GM21825 (cell line): ENCODE results near the gene SCNN1A.

Source experiments
- ATAC-seq: cut with Tn5 transposase; IDR thresholded peaks from one replicate; pipeline ENCODE4 v1.9.1; 2021; ENCODE audit warnings: mild to moderate bottlenecking, moderate library complexity; ENCODE audit not compliant: unreplicated experiment

Gene SCNN1A

GRCh38 chr12:6375269-6376078 lies at the start of gene SCNN1A:
Gene SCNN1A, minus strand, starts transcription at chr12:6375563. Its CDS starts 780 bp downstream, at chr12:6374783.
- ATAC-seq, result no peak

DNA sequence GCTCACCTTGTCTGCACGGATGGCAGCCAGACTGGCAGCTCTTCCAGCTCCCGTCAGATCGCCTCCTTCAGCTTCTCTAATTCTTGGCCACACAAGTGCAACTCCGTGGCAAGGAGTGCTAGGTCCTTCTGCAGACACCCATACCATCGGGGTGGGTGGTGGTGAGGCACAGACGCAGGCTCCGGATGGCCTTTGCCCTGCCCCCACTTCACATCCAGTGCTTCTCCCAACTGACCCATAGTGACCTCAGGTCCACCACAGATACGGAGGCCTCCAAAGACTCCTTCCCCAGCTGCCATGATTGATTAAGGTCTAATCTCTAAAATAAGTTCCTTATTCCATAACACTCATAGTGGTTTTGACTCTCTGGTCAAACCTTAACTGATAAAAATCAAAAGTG lies 49.5 kb upstream of the SCNN1A start:
- no peak for ATAC-seq

GRCh38 chr12:6424008-6424347 lies 48.6 kb upstream of the SCNN1A start:
- ATAC-seq, result no peak

- peak; percentile 33 for ATAC-seq
Measured at GRCh38 chr12:6423267-6424007, 48.1 kb upstream of the SCNN1A start.

DNA sequence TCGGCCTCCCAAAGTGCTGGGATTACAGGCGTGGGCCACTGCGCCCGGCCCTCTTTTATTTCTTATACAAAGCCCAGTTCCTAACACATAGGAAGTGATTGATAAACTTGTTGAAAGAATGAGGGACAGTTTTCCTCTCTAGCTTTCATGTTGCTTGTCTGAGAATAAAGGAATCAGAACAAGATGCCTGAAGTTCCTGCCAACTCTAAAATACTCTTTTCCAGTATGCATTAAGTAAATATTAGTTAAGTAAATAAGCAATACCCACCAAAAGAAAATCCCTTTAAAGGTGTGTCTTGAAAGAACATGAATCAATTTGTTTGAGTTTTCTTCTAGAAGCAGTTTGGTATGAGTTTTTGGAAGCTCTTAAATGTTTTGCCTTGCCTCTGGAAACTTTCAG lies 45.0 kb upstream of the SCNN1A start:
- ATAC-seq, result no peak

- no peak for ATAC-seq
Measured at GRCh38 chr12:6418796-6419195, 43.4 kb upstream of the SCNN1A start.

DNA sequence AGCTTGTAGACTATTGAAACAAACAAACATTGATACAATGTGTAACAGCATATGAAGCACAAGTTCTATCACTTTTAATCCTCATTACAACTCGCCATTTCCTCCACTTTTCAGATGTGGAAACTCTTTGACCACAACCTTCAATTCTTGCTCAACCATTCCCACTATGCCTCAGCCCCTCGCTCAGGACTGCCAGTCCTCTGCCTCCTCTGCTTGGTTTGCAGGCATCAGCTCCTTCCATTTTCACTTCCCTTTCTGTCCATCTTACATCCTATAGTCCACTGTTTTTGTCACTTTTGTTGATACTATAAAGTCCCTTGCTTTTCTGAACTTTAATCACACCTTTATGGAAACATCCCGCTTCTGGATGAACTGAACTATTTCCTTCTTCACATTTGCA lies 41.2 kb upstream of the SCNN1A start:
- no peak for ATAC-seq

DNA sequence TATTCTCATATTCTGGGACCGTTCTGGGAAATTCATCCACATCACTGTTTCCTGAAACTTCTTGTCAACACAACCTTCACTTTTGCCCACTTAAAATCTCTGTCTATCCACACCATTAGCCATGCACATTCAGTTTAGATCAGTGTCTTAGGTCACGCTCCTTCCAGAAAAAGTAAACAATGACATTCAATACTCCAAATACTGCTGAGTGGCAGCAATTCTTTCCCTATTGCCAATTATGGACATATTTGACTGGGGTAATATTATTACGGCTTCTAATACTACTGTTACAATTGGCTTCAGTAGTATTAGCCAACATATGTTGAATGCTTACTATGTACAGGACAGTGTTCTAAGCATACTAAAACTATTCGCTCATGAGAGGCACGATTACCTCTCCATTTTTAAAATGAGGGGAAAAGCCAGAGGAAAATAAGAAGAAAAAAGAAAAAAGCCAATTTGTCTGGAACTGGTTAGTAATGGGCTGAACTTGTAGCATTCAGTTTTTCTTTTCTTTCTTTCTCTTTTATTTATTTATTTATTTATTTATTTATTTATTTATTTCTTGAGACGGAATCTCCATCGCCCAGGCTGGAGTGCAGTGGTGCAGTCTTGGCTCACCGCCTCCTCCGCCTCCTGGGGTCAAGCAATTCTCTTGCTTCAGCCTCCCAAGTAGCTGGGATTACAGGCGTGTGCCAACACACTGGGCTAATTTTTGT lies 32.0 kb upstream of the SCNN1A start:
- ATAC-seq, result no peak

DNA sequence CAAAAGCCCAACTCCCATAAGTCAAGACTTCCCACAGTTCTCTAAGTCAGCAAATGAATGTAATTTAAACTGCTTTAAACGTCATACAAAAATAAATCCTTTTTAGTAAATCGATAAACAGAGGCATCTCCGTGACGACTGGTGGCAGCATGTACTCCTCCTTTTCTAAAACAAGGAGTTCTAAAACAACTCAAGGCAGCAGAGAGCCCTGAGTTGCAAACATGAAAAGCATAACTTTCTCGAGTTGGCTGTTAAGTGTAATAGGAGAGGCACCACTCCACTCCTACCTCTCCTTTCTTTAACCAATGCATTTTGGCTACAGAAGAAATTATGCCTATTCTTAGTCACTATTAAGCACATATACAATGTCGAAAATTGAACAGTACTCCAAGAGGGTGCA lies 30.6 kb upstream of the SCNN1A start:
- no peak for ATAC-seq

DNA sequence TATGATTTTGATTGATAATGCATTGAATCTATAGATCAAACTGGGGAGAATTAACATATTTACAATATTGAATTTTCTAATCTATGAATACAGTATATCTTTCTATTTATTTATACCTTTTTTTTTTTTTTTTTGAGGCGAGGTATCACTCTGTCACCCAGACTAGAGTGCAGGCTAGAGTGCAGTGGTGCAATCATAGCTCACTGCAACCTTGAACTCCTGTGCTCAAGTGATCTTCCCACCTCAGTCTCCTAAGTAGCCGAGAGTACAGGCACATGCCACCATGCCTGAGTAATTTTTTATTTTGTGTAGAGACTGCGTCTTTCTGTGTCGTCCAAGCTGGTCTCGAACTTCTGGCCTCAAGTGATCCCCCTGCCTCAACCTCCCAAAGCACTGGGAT lies 29.0 kb upstream of the SCNN1A start:
- ATAC-seq, result no peak

DNA sequence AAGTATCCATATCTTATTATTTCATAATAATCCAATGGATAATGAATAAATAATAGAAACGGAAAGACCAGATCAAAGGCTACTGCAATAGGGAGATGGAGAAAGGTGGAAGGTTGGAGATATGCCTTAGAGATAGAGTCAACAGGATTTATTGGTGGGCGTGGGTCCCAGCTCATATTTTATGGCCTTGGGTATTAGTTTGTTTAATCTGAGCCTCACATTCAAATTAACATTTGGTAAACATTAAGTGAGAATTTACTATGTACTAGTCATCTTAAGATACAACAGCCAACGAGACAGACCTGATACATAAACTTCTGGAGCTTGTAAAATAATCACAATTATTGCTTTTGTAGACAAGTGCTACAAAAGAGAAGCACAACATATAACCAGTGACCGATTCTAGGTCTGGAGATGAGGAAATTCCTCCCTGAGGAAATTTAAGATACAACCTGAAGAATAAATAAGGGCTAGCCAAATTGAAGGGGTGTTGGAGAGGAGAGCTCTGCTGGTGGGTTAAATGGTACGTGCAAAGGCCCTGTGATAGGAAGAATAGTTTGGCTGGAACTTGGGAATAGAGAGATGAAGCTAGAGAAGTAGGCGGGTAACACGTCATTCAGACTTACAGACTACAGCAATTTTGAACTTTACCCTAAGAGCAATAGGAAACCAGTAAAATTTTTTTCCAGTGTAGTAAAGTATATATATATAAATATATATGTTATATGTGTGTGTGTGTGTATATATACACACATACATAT lies 24.7 kb upstream of the SCNN1A start:
- no peak for ATAC-seq

DNA sequence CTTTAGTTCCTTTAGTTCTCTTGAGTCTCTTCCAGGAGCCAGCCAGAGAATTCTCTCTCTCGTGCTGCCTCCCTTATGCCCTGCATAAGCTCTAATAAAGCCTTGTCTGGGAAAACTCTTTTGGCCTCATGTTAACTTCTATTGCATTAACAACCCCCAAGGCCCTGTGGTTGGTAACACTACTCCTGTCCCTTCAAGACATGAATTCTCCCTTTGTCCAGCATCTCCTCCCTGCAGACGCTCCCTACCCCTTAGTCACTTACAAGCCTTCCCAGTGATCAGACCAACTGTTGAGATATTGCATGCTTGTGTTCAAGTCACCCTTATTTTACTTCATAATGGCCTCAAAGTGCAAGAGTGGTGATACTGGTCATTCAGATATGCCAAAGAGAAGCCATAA lies 20.7 kb upstream of the SCNN1A start:
- no peak for ATAC-seq

- ATAC-seq, result no peak
Measured at GRCh38 chr12:6394398-6394797, 19.0 kb upstream of the SCNN1A start.

DNA sequence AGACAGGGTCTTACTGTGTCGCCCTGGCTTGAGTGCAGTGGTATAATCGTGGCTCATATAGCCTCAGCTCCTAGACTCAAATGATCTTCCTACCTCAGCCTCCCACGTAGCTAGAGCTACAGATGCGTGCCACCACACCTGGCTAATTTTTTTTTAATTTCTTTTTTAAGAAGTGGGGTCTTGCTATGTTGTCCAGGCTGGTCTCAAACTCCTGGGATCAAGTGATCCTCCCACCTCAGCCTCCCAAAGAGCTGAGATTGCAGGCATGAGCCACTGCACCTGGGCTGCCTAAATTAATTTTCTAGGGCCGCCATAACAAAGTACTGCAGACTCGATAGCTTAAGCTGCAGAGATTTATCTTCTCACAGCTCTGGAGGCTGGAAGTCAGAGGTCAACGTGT lies 17.7 kb upstream of the SCNN1A start:
- ATAC-seq, result no peak

GRCh38 chr12:6392504-6392903 lies 17.1 kb upstream of the SCNN1A start:
- ATAC-seq, result no peak

DNA sequence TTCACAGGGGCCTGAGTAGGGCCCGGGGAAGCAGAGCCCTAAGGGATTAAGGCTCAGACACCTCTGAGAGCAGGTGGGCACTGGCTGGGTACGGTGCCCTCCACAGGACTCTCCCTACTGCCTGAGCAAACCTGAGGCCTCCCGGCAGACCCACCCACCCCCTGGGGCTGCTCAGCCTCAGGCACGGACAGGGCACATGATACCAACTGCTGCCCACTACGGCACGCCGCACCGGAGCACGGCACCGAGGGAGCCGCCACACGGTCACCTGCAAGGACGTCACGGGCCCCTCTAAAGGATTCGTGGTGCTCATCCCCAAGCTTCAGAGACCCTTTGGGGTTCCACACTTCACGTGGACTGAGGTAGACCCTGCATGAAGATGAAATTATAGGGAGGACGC lies 15.7 kb upstream of the SCNN1A start:
- ATAC-seq, result no peak

GRCh38 chr12:6390084-6390799 lies 14.9 kb upstream of the SCNN1A start:
- ATAC-seq, result no peak

- no peak for ATAC-seq
Measured at GRCh38 chr12:6387541-6387940, 12.2 kb upstream of the SCNN1A start.

DNA sequence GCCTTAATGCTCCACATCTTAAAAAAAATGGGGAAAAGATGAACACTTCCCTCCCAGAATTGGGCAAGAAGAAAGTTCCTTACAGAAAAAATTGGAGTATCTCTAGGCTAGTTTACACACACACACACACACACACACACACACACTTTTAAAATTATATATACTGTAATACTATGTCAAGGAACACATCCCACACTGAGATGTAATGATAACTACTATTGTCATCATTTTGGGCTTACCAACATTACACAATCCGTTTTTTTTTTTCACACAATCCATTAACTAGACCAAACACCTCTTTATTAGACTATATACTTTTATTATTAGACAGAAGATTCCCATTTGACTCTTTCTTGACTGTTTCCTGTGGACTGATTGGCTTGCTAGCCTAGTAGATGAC lies 11.1 kb upstream of the SCNN1A start:
- no peak for ATAC-seq

DNA sequence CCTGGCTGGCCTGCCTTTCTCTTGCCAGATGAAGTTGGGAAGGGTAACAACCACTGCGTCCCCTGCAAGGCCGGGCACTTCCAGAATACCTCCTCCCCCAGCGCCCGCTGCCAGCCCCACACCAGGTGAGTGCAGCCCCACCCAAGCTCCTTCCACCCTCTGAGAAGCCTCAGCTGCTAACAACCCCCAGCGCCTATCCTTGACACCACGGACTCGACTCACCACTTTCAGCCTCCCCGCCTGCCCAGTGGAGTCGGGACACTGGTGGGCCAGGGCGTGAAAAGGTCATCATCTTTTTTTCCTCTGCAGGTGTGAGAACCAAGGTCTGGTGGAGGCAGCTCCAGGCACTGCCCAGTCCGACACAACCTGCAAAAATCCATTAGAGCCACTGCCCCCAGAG lies 10.7 kb upstream of the SCNN1A start:
- ATAC-seq, result no peak
